Panc1 (cell line): ENCODE data around the gene TBCD.

Source experiments
- CTCF ChIP-seq: fragments of 450-650 bp; IDR thresholded peaks from 2 replicates; pipeline ENCODE4 v1.5.1; 2017; ENCODE audit warnings: mild to moderate bottlenecking
- REST ChIP-seq, 2 experiments: IDR thresholded peaks; 2 replicates each; pipeline ENCODE4 v1.6.1; 2011 to 2012; ENCODE audit warnings: low read depth in 2 of 2, control low read depth in 1 of 2, low read length in 1 of 2, mild to moderate bottlenecking in 1 of 2, moderate library complexity in 1 of 2; ENCODE audit not compliant: insufficient read depth in 1 of 2

- TF ChIP-seq CTCF (no peak), REST (IDR thresholded peaks at IDR 0.05; ENCODE audit: insufficient read depth in 1 of 2, low read depth in 2 of 2, low read length in 1 of 2) (no peak)
Measured at GRCh38 chr17:82805254-82805653, 53.4 kb downstream of the TBCD start.
